HUES6 (cell line): ENCODE results near the gene GPHB5.

Source experiments
- H3K27ac ChIP-seq: 2 replicates; pipeline ENCODE4 v1.7.0; 2013; ENCODE audit warnings: low read depth, mild to moderate bottlenecking, low read length, inconsistent platforms
- H3K27me3 ChIP-seq: 2 replicates; pipeline ENCODE4 v1.6.1; 2013; ENCODE audit warnings: low read length; ENCODE audit not compliant: control insufficient read depth, insufficient read depth
- H3K36me3 ChIP-seq: 2 replicates; pipeline ENCODE4 v1.6.1; 2013; ENCODE audit warnings: low read length; ENCODE audit not compliant: control insufficient read depth, insufficient read depth
- H3K4me1 ChIP-seq: 2 replicates; pipeline ENCODE4 v1.6.1; 2013; ENCODE audit warnings: low read length; ENCODE audit not compliant: control insufficient read depth, insufficient read depth
- H3K4me3 ChIP-seq: 2 replicates; pipeline ENCODE4 v1.5.1; 2013; ENCODE audit warnings: low read depth, low read length
- H3K9ac ChIP-seq: one replicate; pipeline ENCODE4 v1.6.1; 2013; ENCODE audit warnings: mild to moderate bottlenecking, low read length
- H3K9me3 ChIP-seq: 2 replicates; pipeline ENCODE4 v1.6.1; 2013; ENCODE audit warnings: low read depth, low read length; ENCODE audit not compliant: control insufficient read depth, insufficient read depth

GPHB5 gene

GRCh38 chr14:63318835-63319234 is at the start of gene GPHB5:
Gene GPHB5, minus strand, starts transcription at chr14:63318935. Its CDS starts 1,086 bp downstream, at chr14:63317849.
- no peak within 1 kb of the TSS for H3K4me3 ChIP-seq
- no peak within 1 kb of the TSS for H3K9ac ChIP-seq
- H3K27me3 ChIP-seq, result no peaks in the 10 kb centered on the region
- no peaks in the 10 kb centered on the region for H3K9me3 ChIP-seq
- H3K4me1 ChIP-seq, result 0 out of 2 replicates have a peak, but pooled peaks cover 5% of the 10 kb centered on the region
- no peak within 1 kb of the TSS for H3K27ac ChIP-seq
- H3K36me3 ChIP-seq, result no peaks in the 10 kb centered on the region

GRCh38 chr14:63367742-63368364 is 49.1 kb upstream of the GPHB5 start:
- no peaks in the 10 kb centered on the region for H3K27me3 ChIP-seq
- no peak overlapping the region for H3K4me3 ChIP-seq
- H3K4me1 ChIP-seq, result no peaks in the 10 kb centered on the region
- no peak overlapping the region for H3K9ac ChIP-seq
- H3K36me3 ChIP-seq, result peaks cover 8% of the 10 kb centered on the region; the same call in 1 of the 2 replicates
- H3K27ac ChIP-seq, result no peak overlapping the region
- H3K9me3 ChIP-seq, result peaks cover 3% of the 10 kb centered on the region

GRCh38 chr14:63362389-63362819 is 43.7 kb upstream of the GPHB5 start:
- no peak overlapping the region for H3K9ac ChIP-seq
- no peak overlapping the region for H3K4me3 ChIP-seq
- no peaks in the 10 kb centered on the region for H3K4me1 ChIP-seq
- H3K9me3 ChIP-seq, result no peaks in the 10 kb centered on the region; the same call in 1 of the 2 replicates
- H3K27me3 ChIP-seq, result no peaks in the 10 kb centered on the region
- H3K27ac ChIP-seq, result no peak overlapping the region
- no peaks in the 10 kb centered on the region for H3K36me3 ChIP-seq

- H3K4me1 ChIP-seq, result no peaks in the 10 kb centered on the region
Observed at GRCh38 chr14:63361790-63362189, 43.1 kb upstream of the GPHB5 start.

GRCh38 chr14:63357841-63358240 is 39.1 kb upstream of the GPHB5 start:
- no peaks in the 10 kb centered on the region for H3K36me3 ChIP-seq
- H3K9ac ChIP-seq, result no peak overlapping the region
- H3K4me3 ChIP-seq, result no peak overlapping the region
- no peak overlapping the region for H3K27ac ChIP-seq
- no peaks in the 10 kb centered on the region for H3K4me1 ChIP-seq
- no peaks in the 10 kb centered on the region for H3K27me3 ChIP-seq
- no peaks in the 10 kb centered on the region for H3K9me3 ChIP-seq

More at GRCh38 chr14:63361790-63362189, 43.1 kb upstream of the GPHB5 start:
- no peaks in the 10 kb centered on the region for H3K36me3 ChIP-seq
- H3K27me3 ChIP-seq, result no peaks in the 10 kb centered on the region
- H3K27ac ChIP-seq, result no peak overlapping the region
- no peak overlapping the region for H3K4me3 ChIP-seq
- H3K9ac ChIP-seq, result no peak overlapping the region
- H3K9me3 ChIP-seq, result no peaks in the 10 kb centered on the region; the same call in 1 of the 2 replicates

GRCh38 chr14:63345826-63346225 is 27.1 kb upstream of the GPHB5 start:
- Histone ChIP-seq H3K27me3 (no peaks in the 10 kb centered on the region), H3K9me3 (no peaks in the 10 kb centered on the region), H3K4me3 (no peak overlapping the region), H3K9ac (no peak overlapping the region), H3K27ac (no peak overlapping the region), H3K36me3 (no peaks in the 10 kb centered on the region), H3K4me1 (no peaks in the 10 kb centered on the region)

- H3K4me1 ChIP-seq, result no peaks in the 10 kb centered on the region
- H3K36me3 ChIP-seq, result no peaks in the 10 kb centered on the region
- no peak overlapping the region for H3K4me3 ChIP-seq
- no peak overlapping the region for H3K9ac ChIP-seq
- H3K27ac ChIP-seq, result no peak overlapping the region
- no peaks in the 10 kb centered on the region for H3K27me3 ChIP-seq
- no peaks in the 10 kb centered on the region for H3K9me3 ChIP-seq
Observed at GRCh38 chr14:63344336-63344735, 25.6 kb upstream of the GPHB5 start.

- Histone ChIP-seq H3K27ac (no peak overlapping the region), H3K27me3 (no peaks in the 10 kb centered on the region), H3K4me3 (no peak overlapping the region), H3K9ac (no peak overlapping the region), H3K4me1 (no peaks in the 10 kb centered on the region), H3K9me3 (no peaks in the 10 kb centered on the region), H3K36me3 (no peaks in the 10 kb centered on the region)
Observed at GRCh38 chr14:63343878-63344277, 25.1 kb upstream of the GPHB5 start.

GRCh38 chr14:63342371-63342770 is 23.6 kb upstream of the GPHB5 start:
- Histone ChIP-seq H3K4me3 (no peak overlapping the region), H3K9me3 (no peaks in the 10 kb centered on the region), H3K27ac (no peak overlapping the region), H3K36me3 (no peaks in the 10 kb centered on the region), H3K4me1 (no peaks in the 10 kb centered on the region), H3K9ac (no peak overlapping the region), H3K27me3 (no peaks in the 10 kb centered on the region)

- no peak overlapping the region for H3K4me3 ChIP-seq
- H3K9me3 ChIP-seq, result no peaks in the 10 kb centered on the region
- no peaks in the 10 kb centered on the region for H3K36me3 ChIP-seq
- no peaks in the 10 kb centered on the region for H3K27me3 ChIP-seq
- no peaks in the 10 kb centered on the region for H3K4me1 ChIP-seq
- no peak overlapping the region for H3K9ac ChIP-seq
- H3K27ac ChIP-seq, result no peak overlapping the region
Observed at GRCh38 chr14:63328787-63329737, 10.3 kb upstream of the GPHB5 start.

GRCh38 chr14:63326840-63327239 is 8.1 kb upstream of the GPHB5 start:
- no peak overlapping the region for H3K27ac ChIP-seq
- H3K4me3 ChIP-seq, result no peak overlapping the region
- H3K9me3 ChIP-seq, result no peaks in the 10 kb centered on the region
- H3K36me3 ChIP-seq, result no peaks in the 10 kb centered on the region
- 0 out of 2 replicates have a peak, but pooled peaks cover 5% of the 10 kb centered on the region for H3K4me1 ChIP-seq
- no peaks in the 10 kb centered on the region for H3K27me3 ChIP-seq
- no peak overlapping the region for H3K9ac ChIP-seq
